Gastroesophageal sphincter (tissue), 3 donors: ENCODE results near the gene THRB.

Source experiments
- EP300 ChIP-seq: sonication (generic); formaldehyde crosslinking; IDR thresholded peaks from one replicate; pipeline ENCODE4 v1.6.1; 2017; ENCODE audit warnings: antibody characterized with exemption, mild to moderate bottlenecking
- POLR2A ChIP-seq, 2 donors: fragments of 450-650 bp; IDR thresholded peaks; one replicate each; pipeline ENCODE4 v1.6.1; 2017; ENCODE audit warnings: antibody characterized with exemption in 2 of 2, mild to moderate bottlenecking in 2 of 2, moderate library complexity in 1 of 2
- POLR2AphosphoS5 ChIP-seq: sonication (generic); formaldehyde crosslinking; IDR thresholded peaks from one replicate; pipeline ENCODE4 v1.6.1; 2017; ENCODE audit warnings: antibody characterized with exemption
- TF ChIP-seq, protein P1 (sequence below), 4 experiments: fragments of 200-600 bp in 2 of 4; fragments of 450-650 bp in 2 of 4; sonication (generic) in 1 of 4; IDR thresholded peaks; one replicate each; pipeline ENCODE4 v1.5.1; 2017 to 2019; ENCODE audit warnings: antibody characterized with exemption in 4 of 4, mild to moderate bottlenecking in 2 of 4, moderate library complexity in 2 of 4

DNA sequence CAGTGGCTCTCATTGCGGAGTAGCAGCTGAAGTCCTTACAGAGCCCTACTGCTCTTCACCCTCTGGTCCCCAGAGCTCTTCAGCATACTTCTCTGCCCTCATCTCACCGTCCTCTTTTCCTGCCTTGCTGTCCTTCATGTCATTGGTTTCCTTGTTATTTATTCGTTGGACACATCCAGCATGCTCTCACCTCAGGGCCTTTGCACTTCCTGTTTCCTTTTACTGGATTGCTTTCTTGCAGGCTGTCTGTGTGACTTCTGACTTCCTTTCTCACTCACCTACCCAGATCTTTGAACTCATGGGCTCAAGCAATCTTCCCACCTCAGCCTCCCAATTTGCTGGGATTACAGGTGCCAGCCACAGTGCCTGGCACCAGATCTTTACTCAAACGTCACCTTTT, 422.5 kb downstream of the THRB start:
- TF ChIP-seq, protein P1, sequence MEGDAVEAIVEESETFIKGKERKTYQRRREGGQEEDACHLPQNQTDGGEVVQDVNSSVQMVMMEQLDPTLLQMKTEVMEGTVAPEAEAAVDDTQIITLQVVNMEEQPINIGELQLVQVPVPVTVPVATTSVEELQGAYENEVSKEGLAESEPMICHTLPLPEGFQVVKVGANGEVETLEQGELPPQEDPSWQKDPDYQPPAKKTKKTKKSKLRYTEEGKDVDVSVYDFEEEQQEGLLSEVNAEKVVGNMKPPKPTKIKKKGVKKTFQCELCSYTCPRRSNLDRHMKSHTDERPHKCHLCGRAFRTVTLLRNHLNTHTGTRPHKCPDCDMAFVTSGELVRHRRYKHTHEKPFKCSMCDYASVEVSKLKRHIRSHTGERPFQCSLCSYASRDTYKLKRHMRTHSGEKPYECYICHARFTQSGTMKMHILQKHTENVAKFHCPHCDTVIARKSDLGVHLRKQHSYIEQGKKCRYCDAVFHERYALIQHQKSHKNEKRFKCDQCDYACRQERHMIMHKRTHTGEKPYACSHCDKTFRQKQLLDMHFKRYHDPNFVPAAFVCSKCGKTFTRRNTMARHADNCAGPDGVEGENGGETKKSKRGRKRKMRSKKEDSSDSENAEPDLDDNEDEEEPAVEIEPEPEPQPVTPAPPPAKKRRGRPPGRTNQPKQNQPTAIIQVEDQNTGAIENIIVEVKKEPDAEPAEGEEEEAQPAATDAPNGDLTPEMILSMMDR (IDR thresholded peaks at IDR 0.05): no peak
- TF ChIP-seq POLR2A (IDR thresholded peaks at IDR 0.05): no peak
- TF ChIP-seq POLR2AphosphoS5: no peak
- no peak for TF ChIP-seq EP300
